H1 (cell line): Measurements from ENCODE around the gene HSPA4. TPM values are rescaled to one million over a fixed set of nuclear protein-coding genes. Genes with fewer than 3 reads are reported as not detected.

ENCODE experiments used
- CTCF ChIA-PET: fragments of 300-600 bp; sonication (Branson Sonifier 250); formaldehyde crosslinking; loops from one replicate; lab custom pipeline; 2021; ENCODE audit not compliant: partially characterized antibody; lab: Charles Lee
- POLR2A ChIA-PET: fragments of 300-600 bp; sonication (Branson Sonifier 250); formaldehyde crosslinking; loops from one replicate; lab custom pipeline; 2021; ENCODE audit warnings: inconsistent platforms; ENCODE audit not compliant: partially characterized antibody; lab: Charles Lee
- DNase-seq, 2 experiments: peaks; one replicate each; pipeline versions ENCODE4 v3.0.0 to v3.0.0-alpha.2; 2010 to 2022; ENCODE audit warnings: low spot score in 2 of 2, low read depth in 1 of 2, mixed read lengths in 1 of 2
- FAIRE-seq: peaks from 2 replicates; lab custom pipeline; 2011; peaks lifted over from hg19 to GRCh38; lab: Jason Lieb, UNC
- H2AFZ ChIP-seq: 2 replicates; pipeline ENCODE4 v1.8.1; 2012; ENCODE audit warnings: low read length, inconsistent platforms
- H2AK5ac ChIP-seq: 2 replicates; pipeline ENCODE4 v1.6.1; 2013; ENCODE audit warnings: low read depth, low read length
- H2BK120ac ChIP-seq: replicated peaks from 2 replicates; pipeline ENCODE3; 2013; ENCODE audit warnings: low read depth, low read length, inconsistent platforms
- H2BK12ac ChIP-seq: 2 replicates; pipeline ENCODE4 v1.6.1; 2013; ENCODE audit warnings: low read depth, low read length
- H2BK15ac ChIP-seq: 2 replicates; pipeline ENCODE4 v1.6.1; 2013; ENCODE audit warnings: low read length
- H2BK20ac ChIP-seq: 2 replicates; pipeline ENCODE4 v1.6.1; 2013; ENCODE audit warnings: low read length
- H2BK5ac ChIP-seq: 2 replicates; pipeline ENCODE4 v1.6.1; 2013; ENCODE audit warnings: low read depth, low read length
- H3K14ac ChIP-seq: 2 replicates; pipeline ENCODE4 v1.6.1; 2013; ENCODE audit warnings: inconsistent platforms; ENCODE audit not compliant: insufficient read length
- H3K18ac ChIP-seq: 2 replicates; pipeline ENCODE4 v1.6.1; 2013; ENCODE audit warnings: low read length; ENCODE audit errors: extremely low read depth
- H3K23ac ChIP-seq: 2 replicates; pipeline ENCODE4 v1.6.1; 2013; ENCODE audit warnings: inconsistent platforms; ENCODE audit not compliant: insufficient read length
- H3K23me2 ChIP-seq: 2 replicates; pipeline ENCODE4 v1.6.1; 2013; ENCODE audit warnings: low read depth, low read length
- H3K27ac ChIP-seq: 2 replicates; pipeline ENCODE4 v1.6.1; 2011; ENCODE audit warnings: low read depth, low read length, inconsistent platforms
- H3K27me3 ChIP-seq, 4 experiments: replicated peaks in 1 of 4; 1 replicate in 1 of 4; 2 replicates in 3 of 4; pipeline versions ENCODE4 v1.6.1 to v1.8.1; 2011 to 2013; ENCODE audit warnings: low read length in 3 of 4, mild to moderate bottlenecking in 3 of 4, inconsistent platforms in 2 of 4, mixed read lengths in 2 of 4, moderate library complexity in 1 of 4; ENCODE audit not compliant: control insufficient read depth in 3 of 4, insufficient read depth in 3 of 4; ENCODE audit errors: extremely low read depth in 1 of 4
- H3K36me3 ChIP-seq, 4 experiments: 2 replicates each; pipeline versions ENCODE4 v1.6.1 to v1.8.1; 2011 to 2013; ENCODE audit warnings: mild to moderate bottlenecking in 4 of 4, low read length in 3 of 4, moderate library complexity in 2 of 4, control low read depth in 1 of 4, inconsistent platforms in 1 of 4; ENCODE audit not compliant: insufficient read depth in 4 of 4, control insufficient read depth in 2 of 4
- H3K4ac ChIP-seq: replicated peaks from 2 replicates; pipeline ENCODE3; 2013; ENCODE audit warnings: low read length, low read depth, mixed read lengths, inconsistent platforms; ENCODE audit not compliant: insufficient read length
- H3K4me1 ChIP-seq, 4 experiments: replicated peaks in 1 of 4; 1 replicate in 1 of 4; 2 replicates in 3 of 4; pipeline versions ENCODE4 v1.6.1 to v1.8.1; 2011 to 2013; ENCODE audit warnings: low read length in 3 of 4, inconsistent platforms in 2 of 4, mixed read lengths in 1 of 4; ENCODE audit not compliant: insufficient read depth in 4 of 4, control insufficient read depth in 3 of 4
- H3K4me2 ChIP-seq, 2 experiments: 2 replicates each; pipeline versions ENCODE4 v1.6.1 to v1.8.1; 2011 to 2013; ENCODE audit warnings: low read depth in 2 of 2, low read length in 2 of 2, control low read depth in 1 of 2, inconsistent platforms in 1 of 2, mild to moderate bottlenecking in 1 of 2; ENCODE audit not compliant: insufficient read depth in 1 of 2
- H3K4me3 ChIP-seq, 4 experiments: fragments of 200-600, 300-600 bp in 1 of 4; sonication (generic), shearing (Covaris generic), sonication (Bioruptor Twin) in 1 of 4; 2 replicates each; pipeline versions ENCODE4 v1.5.1 to v1.8.1; 2011 to 2016; ENCODE audit warnings: low read length in 4 of 4, low read depth in 3 of 4, control low read depth in 2 of 4, inconsistent platforms in 2 of 4, mild to moderate bottlenecking in 2 of 4, mixed read lengths in 1 of 4, moderate library complexity in 1 of 4; ENCODE audit not compliant: insufficient read depth in 2 of 4; ENCODE audit errors: extremely low read depth in 1 of 4
- H3K56ac ChIP-seq: replicated peaks from 2 replicates; pipeline ENCODE3; 2013; ENCODE audit warnings: low read depth, mild to moderate bottlenecking, mixed read lengths, low read length, inconsistent platforms; ENCODE audit not compliant: insufficient read length
- H3K79me1 ChIP-seq: 2 replicates; pipeline ENCODE4 v1.6.1; 2013; ENCODE audit warnings: low read depth, low read length, control low read depth
- H3K79me2 ChIP-seq, 2 experiments: 2 replicates each; pipeline versions ENCODE4 v1.6.1 to v1.8.1; 2012 to 2013; ENCODE audit warnings: low read length in 2 of 2, mild to moderate bottlenecking in 2 of 2, inconsistent platforms in 1 of 2; ENCODE audit not compliant: insufficient read depth in 2 of 2, control insufficient read depth in 1 of 2
- H3K9ac ChIP-seq, 4 experiments: replicated peaks in 1 of 4; 1 replicate in 1 of 4; 2 replicates in 3 of 4; pipeline versions ENCODE4 v1.6.1 to v1.8.1; 2011 to 2013; ENCODE audit warnings: low read depth in 3 of 4, low read length in 3 of 4, control low read depth in 2 of 4, mild to moderate bottlenecking in 2 of 4, moderate library complexity in 2 of 4, inconsistent platforms in 1 of 4; ENCODE audit errors: extremely low read depth in 1 of 4
- H3K9me3 ChIP-seq, 2 experiments: 2 replicates each; pipeline versions ENCODE4 v1.6.1 to v1.8.1; 2012 to 2013; ENCODE audit warnings: mild to moderate bottlenecking in 2 of 2, moderate library complexity in 2 of 2, control low read depth in 1 of 2, inconsistent platforms in 1 of 2, low read depth in 1 of 2, low read length in 1 of 2, mixed read lengths in 1 of 2; ENCODE audit not compliant: insufficient read depth in 2 of 2
- H4K20me1 ChIP-seq, 2 experiments: replicated peaks in 1 of 2; 2 replicates each; pipeline versions ENCODE3 to v1.8.1; 2011 to 2013; ENCODE audit warnings: inconsistent platforms in 2 of 2, low read length in 2 of 2, mild to moderate bottlenecking in 1 of 2; ENCODE audit not compliant: insufficient read depth in 2 of 2, control insufficient read depth in 1 of 2
- H4K5ac ChIP-seq: 2 replicates; pipeline ENCODE4 v1.6.1; 2013; ENCODE audit warnings: low read length, low read depth, mixed read lengths, inconsistent platforms; ENCODE audit not compliant: insufficient read length
- H4K8ac ChIP-seq: 2 replicates; pipeline ENCODE4 v1.8.0; 2013; ENCODE audit warnings: mild to moderate bottlenecking, moderate library complexity, low read length, inconsistent platforms; ENCODE audit not compliant: insufficient read depth; ENCODE audit errors: extremely low read depth
- H4K91ac ChIP-seq: replicated peaks from 2 replicates; pipeline ENCODE3; 2013; ENCODE audit warnings: low read length, mixed read lengths, inconsistent platforms; ENCODE audit not compliant: insufficient read length
- BRCA1 ChIP-seq: IDR thresholded peaks from 2 replicates; pipeline ENCODE4 v1.6.1; 2012; ENCODE audit warnings: low read depth, low read length, improper control_type of control experiment
- E2F6 ChIP-seq: IDR thresholded peaks from 2 replicates; pipeline ENCODE4 v1.6.1; 2012; ENCODE audit warnings: inconsistent platforms
- HDAC6 ChIP-seq: IDR thresholded peaks from one replicate; pipeline ENCODE4 v1.7.1; 2012; ENCODE audit warnings: low read depth, mild to moderate bottlenecking, inconsistent platforms, low read length, moderate library complexity
- JUND ChIP-seq: IDR thresholded peaks from 2 replicates; pipeline ENCODE4 v1.6.1; 2011; ENCODE audit warnings: mild to moderate bottlenecking, improper control_type of control experiment, low read length
- KDM4A ChIP-seq: IDR thresholded peaks from one replicate; pipeline ENCODE4 v1.7.1; 2012; ENCODE audit warnings: low read depth, mild to moderate bottlenecking, moderate library complexity, low read length, inconsistent platforms; ENCODE audit not compliant: severe bottlenecking
- WGBS, 2 experiments: shearing (Covaris generic) in 1 of 2; methylation state at CpG; one replicate each; pipeline versions ENCODE4 v1.1.6 to v1.1.7; 2013 to 2015; ENCODE audit warnings: low lambda C conversion rate in 2 of 2, mixed read lengths in 2 of 2, inconsistent platforms in 1 of 2, low coverage in 1 of 2, missing lambda C conversion rate in 1 of 2; ENCODE audit not compliant: insufficient replicate concordance in 2 of 2, insufficient coverage in 1 of 2, insufficient read length in 1 of 2; ENCODE audit errors: extremely low coverage in 1 of 2, missing lambda C conversion rate in 1 of 2; 5-methylcytosine and 5-hydroxymethylcytosine counted together
- polyA plus RNA-seq, 7 experiments: library from polyadenylated mRNA; depleted of rRNA in 3 of 7; stranded (reverse) in 5 of 7; unstranded in 2 of 7; fragments of >200 nt in 5 of 7; fragments of 200-250 nt in 2 of 7; gene quantifications; 1 replicate in 5 of 7; 2 replicates in 1 of 7; 4 replicates in 1 of 7; pipeline versions ENCODE4 v1.2.1 to v1.2.3, GENCODE V29; 2011 to 2013; ENCODE audit warnings: missing spikeins in 2 of 7, mixed read lengths in 2 of 7
- total RNA-seq: library from RNA; stranded (reverse); fragmentation: NEBNext Ultra II Directional; extraction: Animal tissue kit (Norgen Biotek cat#: 25700); gene quantifications from 2 replicates; pipeline ENCODE4 v1.2.1, GENCODE V29; 2021

Gene HSPA4
- total and polyA plus RNA-seq, 2 of the 8 experiments (the other 6 are each of a cell fraction or from before 2014, with no cell fraction given): 28.9 to 445 TPM

- H3K23me2 ChIP-seq: peaks cover 4% of the 10 kb centered on the region; the same call in 1 of the 2 replicates
- no peaks in the 10 kb centered on the region for H3K79me1 ChIP-seq
- H3K14ac ChIP-seq: no peak overlapping the region
- no peak overlapping the region for H3K4me3 ChIP-seq
- no peak overlapping the region for H3K18ac ChIP-seq
- no peak overlapping the region for H4K8ac ChIP-seq
- no peak overlapping the region for H4K5ac ChIP-seq
- no peak for DNase-seq
- no peak overlapping the region for H2BK5ac ChIP-seq
- H3K56ac ChIP-seq: no peak overlapping the region
- no peaks in the 10 kb centered on the region for H3K9me3 ChIP-seq
- H2BK20ac ChIP-seq: no peak overlapping the region
- no peak overlapping the region for H2BK12ac ChIP-seq
- H3K23ac ChIP-seq: no peak overlapping the region
- H4K20me1 ChIP-seq: no peaks in the 10 kb centered on the region
- H3K27me3 ChIP-seq: no peaks in the 10 kb centered on the region
- H3K4me2 ChIP-seq: no peak overlapping the region
- no peak overlapping the region for H3K27ac ChIP-seq
- ChIA-PET CTCF (interaction anchor here (0.7 to 1.8 kb wide), 7 partner anchors 12 to 294 kb away, joined by 3 to 11 read pairs (median 4); no protein-coding TSS in a partner anchor), POLR2A (no interaction called here)
- H2BK120ac ChIP-seq: no peak overlapping the region
- no peak for FAIRE-seq
- no peaks in the 10 kb centered on the region; a peak in 1 of 7 replicates for H3K4me1 ChIP-seq
- H4K91ac ChIP-seq: no peak overlapping the region
- TF ChIP-seq BRCA1: no peak
- no peak for TF ChIP-seq HDAC6
- TF ChIP-seq KDM4A: no peak
- no peak for TF ChIP-seq E2F6
- TF ChIP-seq JUND: no peak
- WGBS, 2 experiments: 81% methylated on average over 3 of the region's 3 CpGs; no CpG with 5 or more reads in 1 of the 2 experiments
- H2BK15ac ChIP-seq: no peak overlapping the region
- H3K79me2 ChIP-seq: no peaks in the 10 kb centered on the region
- H2AFZ ChIP-seq: no peak overlapping the region
- H3K4ac ChIP-seq: no peak overlapping the region
- H2AK5ac ChIP-seq: no peak overlapping the region
- no peak overlapping the region for H3K9ac ChIP-seq
- H3K36me3 ChIP-seq: no peaks in the 10 kb centered on the region
Measured at GRCh38 chr5:133129950-133130349, 78.1 kb downstream of the HSPA4 start.
